K562 (cell line): Measurements from ENCODE around the gene RAB31. TPM values are rescaled to one million over a fixed set of nuclear protein-coding genes. Genes with fewer than 3 reads are reported as not detected.

Source experiments
- CBX5 ChIP-seq: IDR thresholded peaks from 2 replicates; pipeline ENCODE4 v1.6.1; 2014; ENCODE audit warnings: low read depth, borderline replicate concordance
- CEBPG ChIP-seq, 3 experiments: fragments of 200-800 bp in 1 of 3; sonication (Bioruptor generic) in 1 of 3; sonication (generic) in 1 of 3; formaldehyde crosslinking in 1 of 3; IDR thresholded peaks in 2 of 3; conservative IDR thresholded peaks in 1 of 3; 2 replicates each; pipeline versions ENCODE4 v1.6.1 to v1.8.0; 2016 to 2022; ENCODE audit warnings: missing compliant biosample characterization in 2 of 3, missing genetic modification characterization in 2 of 3, mild to moderate bottlenecking in 1 of 3, missing genetic modification reagents in 1 of 3
- HMGN3 ChIP-seq: IDR thresholded peaks from 2 replicates; pipeline ENCODE4 v1.6.1; 2011; ENCODE audit warnings: borderline replicate concordance, low read depth, mild to moderate bottlenecking, mixed read lengths, low read length; ENCODE audit not compliant: insufficient read length; ENCODE audit errors: extremely low read depth
- KDM5B ChIP-seq: fragments of 200-600 bp; sonication (generic); IDR thresholded peaks from 2 replicates; pipeline ENCODE4 v1.6.1; 2012; ENCODE audit warnings: low read depth, mild to moderate bottlenecking, moderate library complexity, low read length, control low read depth, inconsistent platforms; ENCODE audit not compliant: insufficient replicate concordance
- MEF2D ChIP-seq: conservative IDR thresholded peaks from 2 replicates; pipeline ENCODE4 v1.6.1; 2016; ENCODE audit warnings: low read depth, missing genetic modification characterization, missing compliant biosample characterization
- PML ChIP-seq: IDR thresholded peaks from 2 replicates; pipeline ENCODE4 v1.6.1; 2012; ENCODE audit warnings: low read length, inconsistent platforms
- SP2 ChIP-seq: IDR thresholded peaks from 2 replicates; pipeline ENCODE4 v1.6.1; 2011; ENCODE audit warnings: mild to moderate bottlenecking, low read depth, low read length, moderate library complexity; ENCODE audit not compliant: poor library complexity, severe bottlenecking; ENCODE audit errors: extremely low read depth
- YY1 ChIP-seq, 3 experiments: IDR thresholded peaks; 2 replicates each; pipeline ENCODE4 v1.6.1; 2011; ENCODE audit warnings: low read length in 2 of 3, mild to moderate bottlenecking in 2 of 3, moderate library complexity in 2 of 3, borderline replicate concordance in 1 of 3, control low read depth in 1 of 3, low read depth in 1 of 3; ENCODE audit not compliant: insufficient read depth in 3 of 3, insufficient replicate concordance in 2 of 3, control insufficient read depth in 1 of 3, insufficient read length in 1 of 3; ENCODE audit errors: extremely low read depth in 1 of 3
- ZNF324 ChIP-seq: fragments of 250-450 bp; sonication (Bioruptor Pico); IDR thresholded peaks from 2 replicates; pipeline ENCODE4 v1.4.0; 2020; ENCODE audit warnings: mild to moderate bottlenecking
- ZNF583 ChIP-seq: fragments of 250-450 bp; sonication (Bioruptor Pico); IDR thresholded peaks from 2 replicates; pipeline ENCODE4 v1.4.0; 2020
- ZNF77 ChIP-seq: fragments of 250-450 bp; sonication (Bioruptor Pico); IDR thresholded peaks from 2 replicates; pipeline ENCODE4 v1.5.0; 2020
- polyA plus RNA-seq, 8 experiments: library from polyadenylated mRNA; depleted of rRNA in 4 of 8; stranded (reverse) in 5 of 8; unstranded in 3 of 8; fragments of >200 nt; fragmentation: Nextera tagmentation in 2 of 8; fragmentation: Illumina TruSeq in 1 of 8; extraction: Ambion mirVana in 2 of 8; extraction: Trizol in 1 of 8; gene quantifications; 2 replicates each; pipeline versions ENCODE4 v1.2.1 to v1.2.3, GENCODE V29; 2011 to 2014; ENCODE audit warnings: inconsistent platforms in 1 of 8, missing spikeins in 1 of 8
- total RNA-seq, 7 experiments: library from RNA; depleted of rRNA in 6 of 7; stranded (reverse); fragments of >200 nt in 6 of 7; fragmentation: Illumina TruSeq in 2 of 7; extraction: Trizol in 2 of 7; gene quantifications; 2 replicates each; pipeline versions ENCODE4 v1.2.1 to v1.2.3, GENCODE V29; 2011 to 2021; ENCODE audit warnings: low replicate concordance in 1 of 7
- TF ChIP-seq, protein P1 (sequence below): fragments of 450-650 bp; conservative IDR thresholded peaks from 2 replicates; pipeline ENCODE4 v1.6.1; 2016; ENCODE audit warnings: missing genetic modification characterization, low read depth, mild to moderate bottlenecking, missing compliant biosample characterization, moderate library complexity
- TF ChIP-seq, protein P2 (sequence below): fragments of 450-650 bp; IDR thresholded peaks from 2 replicates; pipeline ENCODE4 v1.6.1; 2016; ENCODE audit warnings: low read depth, mild to moderate bottlenecking, moderate library complexity
- TF ChIP-seq, protein P3 (sequence below): fragments of 450-650 bp; IDR thresholded peaks from 2 replicates; pipeline ENCODE4 v1.6.1; 2017; ENCODE audit warnings: antibody characterized with exemption, mild to moderate bottlenecking
- TF ChIP-seq, protein P4 (sequence below), 2 experiments: fragments of 450-650 bp; conservative IDR thresholded peaks; 2 replicates each; pipeline ENCODE4 v1.6.1; 2017; ENCODE audit warnings: mild to moderate bottlenecking in 2 of 2, moderate library complexity in 2 of 2

The RAB31 gene
- total and polyA plus RNA-seq, 9 of the 15 experiments (the other 6 are each of a cell fraction or from before 2014, with no cell fraction given): 20.7 to 70.4 (median 41.3) TPM

DNA sequence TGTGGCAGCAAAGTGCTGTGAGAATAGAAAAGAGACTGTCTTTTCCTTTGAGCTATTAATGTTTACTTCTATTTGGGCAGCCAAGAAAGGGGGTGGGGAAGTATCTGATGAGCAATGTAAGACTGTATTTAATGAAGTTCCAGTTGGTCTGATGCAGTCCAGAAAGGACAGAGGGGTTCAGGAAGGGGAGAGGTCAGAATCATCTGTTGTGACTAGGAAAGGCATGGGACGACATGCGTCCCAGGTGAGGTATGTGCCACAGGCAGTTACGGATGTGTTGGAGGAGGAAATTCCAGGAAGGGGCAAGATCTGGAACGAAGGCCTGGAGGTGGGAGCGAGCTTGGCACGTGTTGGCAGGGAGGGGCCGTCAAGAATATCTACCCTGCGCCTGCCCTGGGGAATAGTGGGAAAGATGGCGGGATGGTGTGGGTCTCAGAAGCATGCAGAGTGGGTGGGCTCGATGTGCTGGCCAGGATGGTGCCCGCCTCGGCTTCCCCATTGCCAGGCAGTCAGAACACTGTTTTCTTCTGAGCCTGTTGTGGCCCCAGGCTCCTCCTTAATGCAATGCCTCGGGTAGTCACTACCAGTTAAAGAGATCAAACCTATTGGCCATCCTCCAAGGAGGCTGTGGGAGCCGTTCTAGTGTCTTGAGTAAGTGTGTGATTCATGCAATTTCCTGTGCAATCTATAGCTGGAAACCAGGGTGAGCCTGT is 119.8 kb downstream of the RAB31 start (continued):
- no peak for TF ChIP-seq ZNF77 (CRISPR knock-in tag)
- TF ChIP-seq ZNF324 (CRISPR knock-in tag): no peak
- TF ChIP-seq SP2: no peak
- TF ChIP-seq HMGN3: no peak
- TF ChIP-seq CEBPG (CRISPR knock-in tag; IDR thresholded peaks at IDR 0.05): peak; percentile 53; the same call in 1 of the 2 replicates
- TF ChIP-seq CEBPG (tag; conservative IDR thresholded peaks at IDR 0.05 in 1 of 2, IDR thresholded peaks at IDR 0.05 in 1 of 2): peak; percentile 66 to 74; a peak in 3 of 4 replicates
- TF ChIP-seq MEF2D: peak; percentile 70; the same call in 1 of the 2 replicates
- TF ChIP-seq, protein P1, sequence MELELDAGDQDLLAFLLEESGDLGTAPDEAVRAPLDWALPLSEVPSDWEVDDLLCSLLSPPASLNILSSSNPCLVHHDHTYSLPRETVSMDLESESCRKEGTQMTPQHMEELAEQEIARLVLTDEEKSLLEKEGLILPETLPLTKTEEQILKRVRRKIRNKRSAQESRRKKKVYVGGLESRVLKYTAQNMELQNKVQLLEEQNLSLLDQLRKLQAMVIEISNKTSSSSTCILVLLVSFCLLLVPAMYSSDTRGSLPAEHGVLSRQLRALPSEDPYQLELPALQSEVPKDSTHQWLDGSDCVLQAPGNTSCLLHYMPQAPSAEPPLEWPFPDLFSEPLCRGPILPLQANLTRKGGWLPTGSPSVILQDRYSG (tag): peak; percentile 65; the same call in 1 of the 2 replicates
- TF ChIP-seq CBX5: no peak
- TF ChIP-seq YY1 (IDR thresholded peaks at IDR 0.05; ENCODE audit: borderline replicate concordance in 1 of 3, control insufficient read depth in 1 of 3, extremely low read depth in 1 of 3, insufficient read depth in 3 of 3, insufficient read length in 1 of 3, insufficient replicate concordance in 2 of 3, low read depth in 1 of 3, low read length in 2 of 3): peak in 1 of 3 experiments; percentile 27
- peak; percentile 66; the same call in 1 of the 2 replicates for TF ChIP-seq ZNF583 (CRISPR knock-in tag)
- TF ChIP-seq PML: 0 out of 2 replicates have a peak, but pooled peaks have one; percentile 25
- TF ChIP-seq, protein P2, sequence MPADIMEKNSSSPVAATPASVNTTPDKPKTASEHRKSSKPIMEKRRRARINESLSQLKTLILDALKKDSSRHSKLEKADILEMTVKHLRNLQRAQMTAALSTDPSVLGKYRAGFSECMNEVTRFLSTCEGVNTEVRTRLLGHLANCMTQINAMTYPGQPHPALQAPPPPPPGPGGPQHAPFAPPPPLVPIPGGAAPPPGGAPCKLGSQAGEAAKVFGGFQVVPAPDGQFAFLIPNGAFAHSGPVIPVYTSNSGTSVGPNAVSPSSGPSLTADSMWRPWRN: no peak
- no peak for TF ChIP-seq KDM5B
- TF ChIP-seq, protein P3, sequence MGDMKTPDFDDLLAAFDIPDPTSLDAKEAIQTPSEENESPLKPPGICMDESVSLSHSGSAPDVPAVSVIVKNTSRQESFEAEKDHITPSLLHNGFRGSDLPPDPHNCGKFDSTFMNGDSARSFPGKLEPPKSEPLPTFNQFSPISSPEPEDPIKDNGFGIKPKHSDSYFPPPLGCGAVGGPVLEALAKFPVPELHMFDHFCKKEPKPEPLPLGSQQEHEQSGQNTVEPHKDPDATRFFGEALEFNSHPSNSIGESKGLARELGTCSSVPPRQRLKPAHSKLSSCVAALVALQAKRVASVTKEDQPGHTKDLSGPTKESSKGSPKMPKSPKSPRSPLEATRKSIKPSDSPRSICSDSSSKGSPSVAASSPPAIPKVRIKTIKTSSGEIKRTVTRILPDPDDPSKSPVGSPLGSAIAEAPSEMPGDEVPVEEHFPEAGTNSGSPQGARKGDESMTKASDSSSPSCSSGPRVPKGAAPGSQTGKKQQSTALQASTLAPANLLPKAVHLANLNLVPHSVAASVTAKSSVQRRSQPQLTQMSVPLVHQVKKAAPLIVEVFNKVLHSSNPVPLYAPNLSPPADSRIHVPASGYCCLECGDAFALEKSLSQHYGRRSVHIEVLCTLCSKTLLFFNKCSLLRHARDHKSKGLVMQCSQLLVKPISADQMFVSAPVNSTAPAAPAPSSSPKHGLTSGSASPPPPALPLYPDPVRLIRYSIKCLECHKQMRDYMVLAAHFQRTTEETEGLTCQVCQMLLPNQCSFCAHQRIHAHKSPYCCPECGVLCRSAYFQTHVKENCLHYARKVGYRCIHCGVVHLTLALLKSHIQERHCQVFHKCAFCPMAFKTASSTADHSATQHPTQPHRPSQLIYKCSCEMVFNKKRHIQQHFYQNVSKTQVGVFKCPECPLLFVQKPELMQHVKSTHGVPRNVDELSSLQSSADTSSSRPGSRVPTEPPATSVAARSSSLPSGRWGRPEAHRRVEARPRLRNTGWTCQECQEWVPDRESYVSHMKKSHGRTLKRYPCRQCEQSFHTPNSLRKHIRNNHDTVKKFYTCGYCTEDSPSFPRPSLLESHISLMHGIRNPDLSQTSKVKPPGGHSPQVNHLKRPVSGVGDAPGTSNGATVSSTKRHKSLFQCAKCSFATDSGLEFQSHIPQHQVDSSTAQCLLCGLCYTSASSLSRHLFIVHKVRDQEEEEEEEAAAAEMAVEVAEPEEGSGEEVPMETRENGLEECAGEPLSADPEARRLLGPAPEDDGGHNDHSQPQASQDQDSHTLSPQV: no peak
- TF ChIP-seq, protein P4, sequence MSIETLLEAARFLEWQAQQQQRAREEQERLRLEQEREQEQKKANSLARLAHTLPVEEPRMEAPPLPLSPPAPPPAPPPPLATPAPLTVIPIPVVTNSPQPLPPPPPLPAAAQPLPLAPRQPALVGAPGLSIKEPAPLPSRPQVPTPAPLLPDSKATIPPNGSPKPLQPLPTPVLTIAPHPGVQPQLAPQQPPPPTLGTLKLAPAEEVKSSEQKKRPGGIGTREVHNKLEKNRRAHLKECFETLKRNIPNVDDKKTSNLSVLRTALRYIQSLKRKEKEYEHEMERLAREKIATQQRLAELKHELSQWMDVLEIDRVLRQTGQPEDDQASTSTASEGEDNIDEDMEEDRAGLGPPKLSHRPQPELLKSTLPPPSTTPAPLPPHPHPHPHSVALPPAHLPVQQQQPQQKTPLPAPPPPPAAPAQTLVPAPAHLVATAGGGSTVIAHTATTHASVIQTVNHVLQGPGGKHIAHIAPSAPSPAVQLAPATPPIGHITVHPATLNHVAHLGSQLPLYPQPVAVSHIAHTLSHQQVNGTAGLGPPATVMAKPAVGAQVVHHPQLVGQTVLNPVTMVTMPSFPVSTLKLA (conservative IDR thresholded peaks at IDR 0.05): no peak
